ENCODE results near the gene GPBAR1. TPM values are rescaled to one million over a fixed set of nuclear protein-coding genes. Genes with fewer than 3 reads are reported as not detected.

The GPBAR1 gene
- total and polyA plus RNA-seq, 9 of the 15 experiments (the other 6 are each of a cell fraction or from before 2014, with no cell fraction given) = not detected

DNA sequence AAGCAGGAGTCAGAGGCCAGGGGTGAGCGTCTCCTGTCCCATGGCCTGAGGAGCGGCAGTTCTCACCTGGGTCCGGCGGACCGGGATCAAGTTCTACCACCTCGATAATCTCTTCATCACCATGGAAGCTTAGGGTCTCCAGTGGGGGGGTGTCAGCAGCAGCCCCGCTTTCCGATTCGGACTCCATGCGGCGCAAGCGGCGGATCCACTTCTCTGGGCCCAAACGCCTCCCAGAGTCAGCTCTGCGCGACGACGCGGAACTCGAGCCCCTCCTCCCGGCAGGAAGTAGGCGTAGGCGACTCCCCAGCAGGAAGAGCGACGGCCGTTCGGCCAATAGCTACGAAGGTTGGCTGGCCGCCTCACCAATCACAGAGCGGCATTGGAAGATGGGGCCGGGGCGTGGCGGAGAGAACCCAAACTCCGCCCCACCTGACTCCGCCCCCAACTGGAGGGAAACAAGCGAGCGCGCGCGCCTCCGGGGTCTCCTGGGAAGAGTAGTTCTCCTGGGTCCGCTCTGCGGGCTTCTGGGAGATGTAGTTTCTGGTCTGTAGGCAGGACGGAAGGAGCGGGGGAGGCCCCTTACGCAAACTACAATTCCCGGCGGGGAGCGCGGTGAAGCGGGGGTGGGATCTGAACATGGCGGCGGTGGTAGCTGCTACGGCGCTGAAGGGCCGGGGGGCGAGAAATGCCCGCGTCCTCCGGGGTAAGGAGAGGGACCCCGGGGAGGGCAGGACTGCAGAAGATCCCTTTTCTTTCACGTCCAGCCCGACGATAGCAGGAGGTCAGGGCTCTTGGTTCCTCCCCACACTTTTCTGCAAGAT, 9.3 kb downstream of the GPBAR1 start, which contains the start of the genes AAMP and PNKD (continued):
- TF ChIP-seq ARID3B (CRISPR knock-in tag; IDR thresholded peaks at IDR 0.05; ENCODE audit: borderline replicate concordance) (no peak), CGGBP1 (CRISPR knock-in tag; IDR thresholded peaks at IDR 0.05) (no peak), ZFP91 (CRISPR knock-in tag; IDR thresholded peaks at IDR 0.05) (no peak), HMGXB4 (CRISPR knock-in tag; IDR thresholded peaks at IDR 0.05) (no peak), LARP7 (IDR thresholded peaks at IDR 0.05) (no peak), KAT2B (IDR thresholded peaks at IDR 0.05; ENCODE audit: low read depth, low read length) (no peak), BRD4 (IDR thresholded peaks at IDR 0.05) (no peak), EHMT2 (IDR thresholded peaks at IDR 0.05) (no peak), MTA3 (IDR thresholded peaks at IDR 0.05; ENCODE audit: borderline replicate concordance) (0 out of 2 replicates have a peak, but pooled peaks have one; percentile 16), ZNF232 (CRISPR knock-in tag; IDR thresholded peaks at IDR 0.05) (no peak), XRCC5 (IDR thresholded peaks at IDR 0.05; ENCODE audit: low read depth, low read length) (no peak; the same call in 1 of the 2 replicates), CBX2 (IDR thresholded peaks at IDR 0.05; ENCODE audit: insufficient read depth, low read length, poor library complexity, severe bottlenecking) (no peak), PHF20 (IDR thresholded peaks at IDR 0.05; ENCODE audit: partially characterized antibody) (no peak), ZNF24 (IDR thresholded peaks at IDR 0.05) (no peak), THRAP3 (IDR thresholded peaks at IDR 0.05; ENCODE audit: borderline replicate concordance) (no peak), ZNF23 (CRISPR knock-in tag; IDR thresholded peaks at IDR 0.05) (no peak), SIN3B (IDR thresholded peaks at IDR 0.05; ENCODE audit: low read depth) (peak; percentile 69), RAD51 (IDR thresholded peaks at IDR 0.05; ENCODE audit: borderline replicate concordance, low read depth) (peak; percentile 25; the same call in 1 of the 2 replicates), PHF21A (IDR thresholded peaks at IDR 0.05; ENCODE audit: borderline replicate concordance, low read depth) (no peak), ZNF121 (CRISPR knock-in tag; conservative IDR thresholded peaks at IDR 0.05) (no peak), TAF1 (IDR thresholded peaks at IDR 0.05; ENCODE audit: control insufficient read depth, extremely low read depth, insufficient read depth, low read length, severe bottlenecking) (peak; percentile 67), XRCC3 (IDR thresholded peaks at IDR 0.05) (no peak)
- TF ChIP-seq, protein P1, sequence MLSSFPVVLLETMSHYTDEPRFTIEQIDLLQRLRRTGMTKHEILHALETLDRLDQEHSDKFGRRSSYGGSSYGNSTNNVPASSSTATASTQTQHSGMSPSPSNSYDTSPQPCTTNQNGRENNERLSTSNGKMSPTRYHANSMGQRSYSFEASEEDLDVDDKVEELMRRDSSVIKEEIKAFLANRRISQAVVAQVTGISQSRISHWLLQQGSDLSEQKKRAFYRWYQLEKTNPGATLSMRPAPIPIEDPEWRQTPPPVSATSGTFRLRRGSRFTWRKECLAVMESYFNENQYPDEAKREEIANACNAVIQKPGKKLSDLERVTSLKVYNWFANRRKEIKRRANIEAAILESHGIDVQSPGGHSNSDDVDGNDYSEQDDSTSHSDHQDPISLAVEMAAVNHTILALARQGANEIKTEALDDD (IDR thresholded peaks at IDR 0.05) = no peak

Measured in K562 (cell line).